CMK (cell line): ENCODE measurements around the gene CDPF1.

Experiments used
- DNase-seq: peaks from one replicate; pipeline ENCODE4 v3.0.0-alpha.2; 2010; ENCODE audit warnings: low read depth

CDPF1 gene

GRCh38 chr22:46256358-46256958, 6.4 kb upstream of the CDPF1 start:
- no peak for DNase-seq

DNA sequence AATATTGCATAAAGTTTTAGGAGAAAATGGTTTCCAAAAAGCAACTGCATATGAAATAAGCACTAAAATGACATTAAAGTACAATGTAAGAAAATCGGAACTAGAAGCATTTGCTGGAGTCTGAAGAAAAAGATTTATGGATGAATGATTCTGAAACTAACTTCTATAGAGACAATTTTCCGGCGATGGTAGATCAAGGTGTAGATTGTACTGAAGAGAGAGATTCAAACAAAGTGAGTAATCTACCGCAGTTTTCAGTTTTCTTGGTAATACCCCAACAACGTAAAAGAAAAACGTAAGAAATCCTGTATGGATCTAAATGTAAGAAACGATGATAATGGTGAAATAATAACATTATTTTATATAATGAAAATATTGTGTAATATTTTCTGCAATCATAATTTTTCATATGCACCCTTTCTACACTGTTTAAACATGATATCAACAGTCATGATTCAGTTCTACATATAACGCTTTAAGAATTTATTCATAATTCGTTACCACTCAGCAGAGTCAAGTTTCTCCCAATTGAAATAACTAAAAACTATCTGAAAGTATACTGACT, 1.8 kb upstream of the CDPF1 start:
- DNase-seq: no peak

GRCh38 chr22:46251266-46251665, 1.2 kb upstream of the CDPF1 start:
- DNase-seq: no peak

- no peak for DNase-seq
Measured at GRCh38 chr22:46250783-46251125, 661 bp upstream of the CDPF1 start.

GRCh38 chr22:46247443-46247975, 2.6 kb downstream of the CDPF1 start:
- no peak for DNase-seq

DNA sequence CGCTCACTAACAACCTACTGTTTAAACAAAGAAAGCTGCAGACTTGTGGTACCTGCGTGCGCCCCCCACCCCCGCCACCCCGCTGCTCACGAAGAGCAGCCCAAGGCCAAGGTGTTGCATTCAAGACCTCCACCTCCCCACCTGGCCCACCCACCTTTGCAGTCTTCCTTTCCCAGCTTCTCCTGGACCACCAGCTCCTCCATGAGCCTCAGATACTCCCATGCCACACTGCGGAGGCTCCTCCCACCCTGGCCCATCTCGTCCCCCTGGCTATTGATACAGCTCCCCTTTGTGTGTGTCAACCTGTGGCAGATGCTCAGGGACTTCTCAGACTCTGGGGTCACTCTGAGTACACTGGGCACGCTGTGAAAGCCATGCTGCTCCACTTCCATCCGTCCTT, 3.9 kb downstream of the CDPF1 start:
- DNase-seq: no peak

- no peak for DNase-seq
Measured at GRCh38 chr22:46245511-46245910, 4.6 kb downstream of the CDPF1 start.

DNA sequence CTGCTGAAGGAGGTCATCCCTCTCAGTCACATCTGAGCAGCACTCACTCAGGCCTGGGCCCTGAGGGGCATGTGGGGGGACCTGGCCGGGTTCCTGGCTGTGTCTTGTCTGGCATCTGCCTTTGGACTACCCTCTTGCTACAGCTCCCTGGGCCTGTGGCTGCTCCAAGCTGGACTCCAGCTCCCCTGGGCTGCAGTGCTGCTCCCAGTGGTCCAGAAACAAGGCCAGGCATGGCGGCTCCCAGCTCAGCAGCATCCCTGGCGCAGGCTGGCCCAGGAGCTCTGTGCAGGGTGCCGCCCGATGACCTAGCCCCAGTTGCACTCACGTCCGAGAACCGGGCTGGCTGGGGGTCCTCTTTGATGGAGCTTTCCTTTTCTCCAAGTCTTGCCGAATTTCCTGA, 5.3 kb downstream of the CDPF1 start:
- no peak for DNase-seq

DNA sequence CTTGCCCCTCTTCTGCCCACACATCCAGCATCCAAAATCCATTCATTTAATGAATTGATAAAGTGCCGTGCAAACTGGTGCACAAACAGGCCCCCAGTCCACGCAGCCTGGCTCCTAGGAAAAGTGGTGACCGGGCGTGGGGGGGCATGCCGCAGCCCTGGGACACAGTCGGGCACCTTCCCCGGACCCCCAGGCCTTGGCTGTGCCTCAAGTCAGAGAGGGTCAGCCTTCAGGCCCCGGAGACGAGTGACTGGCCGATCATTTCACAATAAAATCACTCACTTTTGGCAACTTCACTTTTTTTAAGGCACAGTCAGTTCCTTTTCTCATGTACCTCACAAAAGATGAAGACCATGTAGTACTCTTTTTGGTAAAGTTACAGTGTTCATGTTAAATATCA, 8.0 kb downstream of the CDPF1 start:
- DNase-seq: no peak

GRCh38 chr22:46241396-46242007, 8.6 kb downstream of the CDPF1 start:
- DNase-seq: peak; percentile 70

DNA sequence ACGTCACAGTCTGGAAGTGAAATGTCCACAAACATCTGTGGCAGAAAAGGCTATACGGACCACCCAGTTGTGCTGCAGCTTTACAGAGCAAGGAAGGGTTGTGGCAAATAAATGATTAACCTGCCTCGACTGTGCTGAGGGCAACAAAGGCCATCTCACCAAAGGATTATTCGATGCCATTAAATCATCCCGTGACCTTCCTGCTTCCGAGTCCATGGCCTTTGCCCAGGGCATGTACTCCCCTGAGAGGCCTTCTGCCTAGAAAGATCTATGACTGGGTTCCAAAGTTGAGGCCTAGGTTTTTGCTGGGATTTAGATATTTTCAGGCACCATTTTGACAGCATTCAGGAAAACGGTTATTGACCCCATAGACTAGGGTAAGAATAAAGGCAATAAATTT, 9.2 kb downstream of the CDPF1 start:
- DNase-seq: no peak

- DNase-seq: no peak
Measured at GRCh38 chr22:46240506-46240905, 9.6 kb downstream of the CDPF1 start.

- no peak for DNase-seq
Measured at GRCh38 chr22:46240073-46240472, 10.0 kb downstream of the CDPF1 start.

- DNase-seq: peak; percentile 43
Measured at GRCh38 chr22:46239261-46240048, 10.6 kb downstream of the CDPF1 start.

DNA sequence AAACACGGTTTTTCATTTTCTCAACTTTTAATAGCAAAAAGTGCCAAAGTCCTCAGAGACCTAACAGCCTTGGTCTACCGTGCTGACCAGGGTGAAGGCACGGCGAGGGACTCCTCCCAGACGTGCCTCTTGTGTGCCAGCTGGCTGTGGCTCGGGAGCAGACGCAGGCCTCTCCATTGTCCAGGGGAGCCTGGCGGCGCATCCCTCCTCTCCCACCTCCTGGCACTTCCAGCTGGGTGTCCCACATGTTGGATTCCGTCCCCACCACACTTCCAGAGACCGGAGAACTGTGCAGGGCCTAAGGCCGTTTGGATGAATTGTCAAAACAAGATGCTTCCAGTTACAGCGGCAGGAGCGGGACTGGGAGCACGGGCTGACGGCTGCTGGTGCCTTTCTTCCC, 11.6 kb downstream of the CDPF1 start:
- no peak for DNase-seq

GRCh38 chr22:46237453-46238124, 12.5 kb downstream of the CDPF1 start:
- DNase-seq: no peak

DNA sequence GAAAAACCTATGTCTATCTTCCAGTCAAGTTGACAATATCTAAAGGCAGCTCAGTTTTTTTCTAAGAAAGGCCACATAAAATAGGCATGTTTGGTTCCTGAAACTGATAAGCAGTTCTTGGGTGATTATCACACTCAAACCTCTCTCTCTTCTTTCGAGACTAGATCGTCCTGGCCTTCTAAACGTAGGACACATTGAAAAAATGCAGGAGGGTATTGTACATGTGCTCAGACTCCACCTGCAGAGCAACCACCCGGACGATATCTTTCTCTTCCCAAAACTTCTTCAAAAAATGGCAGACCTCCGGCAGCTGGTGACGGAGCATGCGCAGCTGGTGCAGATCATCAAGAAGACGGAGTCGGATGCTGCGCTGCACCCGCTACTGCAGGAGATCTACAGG, 15.1 kb downstream of the CDPF1 start:
- DNase-seq: no peak

DNA sequence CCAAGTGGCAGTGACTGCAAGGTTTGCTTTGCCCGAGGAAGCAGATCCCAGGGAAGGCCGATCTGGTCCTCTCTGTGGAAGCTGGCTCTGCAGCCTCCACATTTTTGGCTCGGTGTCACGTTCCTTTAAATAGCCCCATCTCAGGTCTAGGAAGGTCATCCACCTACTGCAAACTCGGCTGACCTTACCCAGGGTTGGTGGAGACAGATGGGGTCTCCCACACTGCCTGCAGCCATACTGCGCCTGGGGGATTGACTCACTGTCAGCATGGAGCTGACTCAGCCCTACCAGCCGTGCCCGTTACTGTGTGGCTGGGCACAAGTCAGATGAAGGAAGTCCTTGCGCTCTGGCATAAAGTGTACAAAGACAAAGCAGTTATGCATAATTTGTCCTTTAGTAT, 16.9 kb downstream of the CDPF1 start:
- DNase-seq: no peak

GRCh38 chr22:46230262-46230901, 19.7 kb downstream of the CDPF1 start:
- DNase-seq: no peak

DNA sequence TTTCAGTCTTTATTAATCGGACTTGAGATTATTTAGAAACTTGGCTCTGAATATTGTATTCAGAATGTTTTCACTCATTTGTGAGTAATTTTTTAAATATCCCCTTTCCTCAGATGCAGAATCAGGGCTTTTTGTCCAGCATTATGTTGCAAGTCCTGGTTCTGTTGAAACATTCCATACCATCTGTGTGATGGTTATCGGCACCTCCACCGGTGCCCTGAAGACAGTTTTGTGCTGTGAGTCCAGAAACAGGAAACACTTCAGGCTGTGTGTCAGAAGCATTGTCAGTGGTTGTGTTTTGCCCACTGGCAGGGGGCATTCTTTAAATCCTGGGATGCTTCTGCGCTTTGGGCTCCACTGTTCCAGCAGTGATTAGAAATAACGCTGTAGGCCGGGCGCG, 20.4 kb downstream of the CDPF1 start:
- no peak for DNase-seq

- DNase-seq: no peak
Measured at GRCh38 chr22:46226577-46226976, 23.5 kb downstream of the CDPF1 start.

GRCh38 chr22:46225631-46226030, 24.5 kb downstream of the CDPF1 start:
- no peak for DNase-seq
